GM10266 (cell line): ENCODE results near the gene BIK.

Experiments used
- DNase-seq: peaks from one replicate; pipeline ENCODE4 v3.0.0; 2012; ENCODE audit errors: extremely low spot score
- TF ChIP-seq, protein P1 (sequence below): IDR thresholded peaks from 2 replicates; pipeline ENCODE4 v1.5.1; 2012; ENCODE audit warnings: mild to moderate bottlenecking, low read depth; ENCODE audit not compliant: control insufficient read depth, insufficient read depth; ENCODE audit errors: missing control alignments

The BIK gene

DNA sequence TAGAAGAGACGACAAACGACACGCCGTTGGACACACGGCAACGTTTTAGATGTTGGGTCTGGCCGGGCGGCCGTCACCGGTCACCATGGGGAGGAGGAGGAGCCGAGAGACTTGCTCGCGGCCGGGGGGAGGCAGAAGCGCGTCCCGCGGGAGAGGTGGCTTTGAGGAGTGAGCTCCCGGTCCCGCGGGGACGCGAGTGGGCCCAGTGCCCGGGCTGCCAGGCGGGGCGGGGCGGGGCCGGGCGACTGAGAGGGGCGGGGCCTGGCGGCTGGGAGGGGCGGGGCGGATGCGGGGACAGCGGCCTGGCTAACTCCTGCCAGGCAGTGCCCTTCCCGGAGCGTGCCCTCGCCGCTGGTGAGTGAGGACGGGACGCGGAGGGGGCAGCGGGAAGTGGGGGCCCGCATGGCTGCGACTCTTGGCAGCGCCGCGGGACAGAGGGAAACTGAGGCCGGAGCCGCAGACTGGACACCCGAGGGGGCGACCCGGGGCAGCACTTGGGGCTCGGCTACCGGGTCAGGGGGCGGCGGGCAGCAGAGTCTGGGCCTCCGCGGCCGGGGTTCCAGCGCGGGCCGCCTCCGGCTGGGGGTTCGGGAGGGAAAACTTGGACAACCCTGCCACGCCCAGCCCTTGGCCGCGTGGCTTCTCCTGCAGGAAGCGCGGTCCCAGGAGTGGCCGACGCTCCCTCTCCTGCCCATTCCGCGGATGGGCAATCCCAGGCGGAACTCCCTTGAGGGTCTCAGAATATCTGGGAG is 40.9 kb downstream of the BIK start, which contains the start of gene TSPO:
Gene TSPO (plus strand): TSS at position 309 of the 752 bp plus-strand sequence. CDS start 7,680 bp downstream, outside the sequence.
- TF ChIP-seq, protein P1, sequence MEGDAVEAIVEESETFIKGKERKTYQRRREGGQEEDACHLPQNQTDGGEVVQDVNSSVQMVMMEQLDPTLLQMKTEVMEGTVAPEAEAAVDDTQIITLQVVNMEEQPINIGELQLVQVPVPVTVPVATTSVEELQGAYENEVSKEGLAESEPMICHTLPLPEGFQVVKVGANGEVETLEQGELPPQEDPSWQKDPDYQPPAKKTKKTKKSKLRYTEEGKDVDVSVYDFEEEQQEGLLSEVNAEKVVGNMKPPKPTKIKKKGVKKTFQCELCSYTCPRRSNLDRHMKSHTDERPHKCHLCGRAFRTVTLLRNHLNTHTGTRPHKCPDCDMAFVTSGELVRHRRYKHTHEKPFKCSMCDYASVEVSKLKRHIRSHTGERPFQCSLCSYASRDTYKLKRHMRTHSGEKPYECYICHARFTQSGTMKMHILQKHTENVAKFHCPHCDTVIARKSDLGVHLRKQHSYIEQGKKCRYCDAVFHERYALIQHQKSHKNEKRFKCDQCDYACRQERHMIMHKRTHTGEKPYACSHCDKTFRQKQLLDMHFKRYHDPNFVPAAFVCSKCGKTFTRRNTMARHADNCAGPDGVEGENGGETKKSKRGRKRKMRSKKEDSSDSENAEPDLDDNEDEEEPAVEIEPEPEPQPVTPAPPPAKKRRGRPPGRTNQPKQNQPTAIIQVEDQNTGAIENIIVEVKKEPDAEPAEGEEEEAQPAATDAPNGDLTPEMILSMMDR = no peak
- peak; percentile 82 for DNase-seq

DNA sequence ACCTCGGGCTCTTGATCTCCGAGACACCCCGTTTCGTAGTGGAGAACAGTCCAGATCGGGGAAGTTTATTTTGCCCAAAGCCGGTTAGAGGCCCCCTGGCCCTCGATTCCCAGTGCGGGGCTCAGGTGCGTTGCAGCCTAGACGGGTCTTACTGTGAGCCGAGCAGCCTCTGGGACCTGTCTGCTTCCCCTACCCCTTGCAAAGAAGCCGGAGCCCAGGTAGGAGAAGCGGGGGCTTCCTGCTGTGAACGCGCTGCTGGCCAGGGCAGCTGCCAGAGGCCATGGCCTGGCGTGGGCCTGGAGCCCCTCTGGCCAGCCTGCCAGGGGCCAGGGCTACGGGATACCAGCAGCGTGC is 41.4 kb downstream of the BIK start:
- peak; percentile 56 for DNase-seq

GRCh38 chr22:43152357-43153071 is 42.0 kb downstream of the BIK start:
- TF ChIP-seq, protein P1 = no peak
- DNase-seq = peak; percentile 61

More for the DNA sequence above, 41.4 kb downstream of the BIK start:
- TF ChIP-seq, protein P1 = no peak

GRCh38 chr22:43153899-43154298 is 43.3 kb downstream of the BIK start:
- no peak for DNase-seq
- TF ChIP-seq, protein P1 = no peak

DNA sequence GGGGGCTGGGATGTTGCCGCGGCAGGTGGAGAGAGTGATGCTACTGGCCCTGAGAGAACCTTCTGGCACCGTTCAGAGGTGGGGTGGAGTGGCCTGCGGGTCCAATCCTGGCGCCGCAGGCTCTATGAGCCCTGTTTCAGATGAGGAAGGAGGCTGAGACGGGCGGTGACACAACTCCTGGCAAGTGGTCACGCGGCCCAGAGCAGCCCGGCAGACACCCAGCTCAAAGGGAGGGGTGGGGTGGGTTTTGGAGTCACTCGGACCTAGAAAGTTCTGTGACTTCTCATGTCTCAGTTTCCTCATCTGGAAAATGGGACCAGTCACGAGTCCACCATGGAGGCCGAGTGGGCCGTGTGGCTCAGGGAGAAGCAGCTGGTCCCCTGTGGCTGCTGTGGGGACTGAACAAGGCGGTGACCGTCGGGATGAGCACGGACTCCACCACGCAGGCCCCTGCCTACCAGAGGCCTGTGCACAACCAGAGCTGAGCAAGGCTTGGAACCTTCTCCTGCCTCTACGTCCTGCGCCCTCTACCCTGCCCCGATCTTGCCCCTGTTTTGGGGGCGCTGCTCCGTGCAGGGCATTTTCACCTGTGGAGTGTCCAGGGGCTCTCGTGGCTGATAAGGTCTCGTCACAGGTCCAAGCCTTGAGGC is 44.5 kb downstream of the BIK start:
- TF ChIP-seq, protein P1 = no peak
- no peak for DNase-seq

GRCh38 chr22:43155789-43156188 is 45.2 kb downstream of the BIK start:
- TF ChIP-seq, protein P1 = no peak
- DNase-seq = no peak

- TF ChIP-seq, protein P1 = no peak
- no peak for DNase-seq
These were observed 45.9 kb downstream of the BIK start for GRCh38 chr22:43156413-43156812.
